Activated CD4-positive, alpha-beta memory T cell treated with anti-CD3 and anti-CD28 coated beads, Interleukin-2, amount 10 ng/mL, durations not matched to agents 7 days and 5 days (primary cell): ENCODE measurements around the gene PLD1. TPM values are rescaled to one million over a fixed set of nuclear protein-coding genes. Genes with fewer than 3 reads are reported as not detected.

Experiments used
- total RNA-seq, 2 experiments: library from RNA; stranded (reverse); gene quantifications; one replicate each; pipeline ENCODE4 v1.2.3, GENCODE V29; 2021

Gene PLD1
- total RNA-seq, 2 experiments from 2014 or later: 3.1 to 4.1 TPM

Other genes with a start within 250 kb of the PLD1 start
- gene TMEM212, start 32.9 kb upstream of the PLD1 start, total RNA-seq: not detected
- 10 to 100 TPM; 21.6 to 21.8 TPM for gene FNDC3B, start 229.1 kb upstream of the PLD1 start, total RNA-seq